GM21529 (cell line): Measurements from ENCODE around the gene UGT2B28.
"Not testable (repeated sequence)": the region's sequence is repeated elsewhere in the genome, so short reads cannot be mapped to it uniquely, and the experiment has no call there.

Experiments used
- ATAC-seq: cut with Tn5 transposase; IDR thresholded peaks from one replicate; pipeline ENCODE4 v1.9.1; 2021; ENCODE audit not compliant: unreplicated experiment

Gene UGT2B28

DNA sequence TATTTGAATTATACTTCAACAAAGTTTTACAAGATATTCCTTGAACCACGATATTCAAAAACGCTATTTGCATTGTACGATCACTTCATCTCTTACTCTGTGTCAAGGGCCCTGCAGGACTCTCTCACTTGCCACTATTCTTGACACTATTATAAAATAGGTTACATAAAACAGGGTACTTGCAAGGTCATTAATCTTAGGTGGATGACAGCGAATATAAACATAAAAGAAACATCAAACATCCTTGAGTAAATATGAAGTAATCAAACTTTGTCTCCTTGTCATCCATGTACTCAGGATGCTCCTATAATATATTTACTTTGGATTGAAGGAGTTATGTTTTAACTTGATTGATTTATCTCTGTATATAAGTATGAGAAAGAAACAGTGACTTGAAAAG, at the start of gene UGT2B28:
UGT2B28 (plus strand) TSS at position 395 of the 400 bp plus-strand sequence. CDS start 26 bp downstream, outside the sequence.
- ATAC-seq: not testable (repeated sequence)

DNA sequence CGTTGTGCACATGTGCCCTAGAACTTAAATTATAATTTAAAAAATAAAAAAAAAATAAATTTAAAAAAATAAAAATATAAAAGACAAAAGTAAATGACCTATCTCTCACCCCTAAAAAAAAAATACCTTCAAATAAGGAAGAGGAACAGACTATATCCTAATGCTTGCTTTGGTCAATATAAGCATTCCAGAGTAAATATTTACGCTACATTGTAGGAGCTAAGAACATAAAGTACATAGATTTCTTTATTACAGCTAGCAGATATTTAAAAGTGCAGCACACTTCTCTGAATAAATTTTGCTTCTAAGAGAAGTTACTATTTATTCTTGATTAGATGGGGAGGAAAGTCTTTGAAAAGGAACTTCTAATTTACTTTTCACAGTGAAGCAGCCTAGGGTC, 41.2 kb upstream of the UGT2B28 start:
- ATAC-seq: no peak

DNA sequence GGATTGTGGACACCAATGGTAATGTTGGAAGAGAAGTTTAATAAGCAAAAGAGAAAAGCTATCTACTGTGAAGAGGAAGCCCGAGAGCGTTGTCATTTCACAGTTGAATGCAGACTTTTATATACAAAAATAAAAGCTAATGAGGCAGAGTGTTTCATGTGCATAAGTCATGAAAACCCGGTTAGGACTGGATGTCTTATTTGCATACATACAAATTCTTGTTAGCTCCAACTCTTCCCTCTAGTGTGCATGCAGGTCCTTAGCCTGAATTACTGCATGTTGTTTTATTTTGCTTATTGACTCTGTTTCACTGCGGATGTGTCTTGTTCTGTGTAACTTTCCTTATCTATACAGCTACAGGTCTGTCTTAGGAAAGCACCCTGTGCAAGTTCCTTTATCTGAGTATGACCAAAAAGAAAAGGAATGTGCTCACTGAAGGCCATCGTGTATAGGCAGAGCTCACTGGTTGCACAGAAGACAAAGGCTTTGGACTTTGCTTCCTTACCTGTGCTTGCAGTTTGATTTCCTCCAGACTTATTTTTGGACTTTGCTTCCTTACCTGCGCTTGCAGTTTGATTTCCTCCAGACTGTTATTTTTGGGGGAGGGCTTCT, 40.6 kb upstream of the UGT2B28 start:
- ATAC-seq: no peak

DNA sequence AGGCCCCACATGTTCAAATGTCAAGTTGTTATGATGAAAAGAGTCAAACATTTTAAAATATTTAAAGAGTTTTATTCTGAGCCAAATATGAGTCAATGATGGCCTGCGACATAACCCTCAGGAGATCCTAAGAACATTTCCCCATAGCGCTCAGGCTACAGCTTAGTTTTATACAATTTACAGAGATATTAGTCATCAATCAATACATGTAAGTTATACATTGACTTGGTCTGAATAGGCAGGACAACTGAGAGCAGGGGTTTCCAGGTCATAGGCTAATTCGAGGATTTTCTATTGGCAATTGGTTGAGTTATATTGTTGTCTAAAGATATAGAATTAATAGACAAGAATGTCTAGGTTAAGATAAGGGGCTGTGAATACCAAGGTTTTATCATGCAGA, 39.5 kb upstream of the UGT2B28 start:
- ATAC-seq: not testable (repeated sequence)

DNA sequence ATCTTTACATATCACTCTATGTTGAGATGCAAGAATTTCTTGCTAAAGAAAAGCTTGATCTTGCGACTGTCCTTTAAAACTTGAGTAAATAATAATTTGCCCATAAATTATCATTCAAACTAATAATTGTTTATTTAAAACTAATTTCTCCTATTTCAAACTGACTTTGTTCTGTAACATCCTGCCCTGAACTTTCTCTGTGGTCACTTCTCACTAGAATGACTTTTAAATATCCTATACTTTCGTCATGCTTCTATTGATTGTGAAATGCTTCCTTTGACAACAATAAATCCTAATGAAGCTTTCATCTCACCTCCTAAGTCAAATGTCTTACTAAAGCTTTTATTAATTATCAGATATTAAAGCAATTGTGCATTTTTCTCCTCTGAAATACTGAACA, 38.5 kb upstream of the UGT2B28 start:
- not testable (repeated sequence) for ATAC-seq

DNA sequence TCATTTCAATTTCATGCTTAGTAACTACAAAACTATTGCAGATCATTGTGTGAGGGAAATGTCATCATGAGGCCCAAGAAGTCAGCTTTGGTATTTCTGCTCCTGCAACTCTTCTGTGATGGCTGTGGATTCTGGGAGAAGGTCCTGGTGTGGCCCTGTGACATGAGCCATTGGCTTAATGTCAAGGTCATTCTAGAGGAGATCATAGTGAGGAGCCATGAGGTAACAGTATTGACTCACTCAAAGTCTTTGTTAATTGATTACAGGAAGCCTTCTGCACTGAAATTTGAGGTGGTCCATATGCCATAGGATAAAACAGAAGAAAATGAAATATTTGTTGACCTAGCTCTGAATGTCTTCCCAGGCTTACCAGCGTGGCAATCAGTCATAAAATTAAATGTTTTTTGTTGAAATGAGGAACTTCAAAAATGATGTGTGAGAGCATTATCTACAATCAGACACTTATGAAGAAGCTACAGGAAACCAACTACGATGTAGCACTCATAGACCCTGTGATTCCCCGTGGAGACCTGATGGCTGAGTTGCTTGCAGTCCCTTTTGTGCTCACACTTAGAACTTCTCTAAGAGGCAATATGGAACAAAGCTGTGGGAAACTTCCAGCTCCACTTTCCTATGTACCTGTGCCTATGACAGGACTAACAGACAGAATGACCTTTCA, 37.6 kb upstream of the UGT2B28 start:
- not testable (repeated sequence) for ATAC-seq

DNA sequence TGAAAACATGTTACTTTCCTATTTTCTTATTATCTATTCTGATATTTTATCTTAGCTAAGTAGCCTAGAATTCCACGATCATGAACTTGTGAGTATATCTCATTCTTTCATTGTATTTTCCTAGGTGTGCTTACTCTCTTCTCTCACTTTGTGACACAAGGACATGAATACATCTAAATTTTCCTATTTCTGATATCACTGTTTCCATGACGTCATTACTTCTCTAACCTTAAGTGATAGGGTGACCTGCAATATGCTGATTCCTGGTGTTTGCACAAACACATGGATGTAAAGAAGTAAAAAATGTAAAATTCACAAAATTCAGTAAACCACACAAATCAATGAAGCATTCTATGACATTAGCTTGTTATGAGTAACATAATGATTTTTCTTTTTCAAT, 29.4 kb upstream of the UGT2B28 start:
- ATAC-seq: not testable (repeated sequence)

DNA sequence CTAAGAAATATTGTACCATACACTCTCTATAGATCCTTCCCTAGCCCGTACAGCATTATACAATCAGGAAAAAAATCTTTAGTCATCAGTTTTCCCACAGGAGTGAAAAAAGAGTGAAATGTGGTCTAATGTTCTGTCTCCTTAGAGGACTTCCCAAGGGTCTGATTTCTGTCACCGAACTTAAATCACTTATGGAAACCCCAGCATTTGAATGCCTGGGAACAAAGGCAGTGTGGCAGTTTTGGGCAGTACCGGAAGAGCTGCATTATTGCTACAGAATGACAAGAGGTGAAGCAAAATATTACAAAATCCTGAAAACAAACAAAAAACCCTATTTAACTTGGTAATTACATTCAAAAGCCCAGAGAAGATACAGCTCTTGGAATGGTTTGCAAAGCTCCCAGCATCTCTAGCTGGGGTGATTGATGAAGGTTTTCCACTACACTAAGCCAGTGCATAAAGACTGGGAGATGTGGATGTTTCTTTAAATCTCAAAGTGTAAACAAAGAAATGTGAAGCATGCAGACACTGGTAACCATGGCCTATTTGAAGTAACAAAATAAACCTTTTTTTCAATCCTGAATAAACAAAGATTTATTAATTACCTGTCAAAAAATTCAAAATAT, 27.0 kb upstream of the UGT2B28 start:
- ATAC-seq: not testable (repeated sequence)

DNA sequence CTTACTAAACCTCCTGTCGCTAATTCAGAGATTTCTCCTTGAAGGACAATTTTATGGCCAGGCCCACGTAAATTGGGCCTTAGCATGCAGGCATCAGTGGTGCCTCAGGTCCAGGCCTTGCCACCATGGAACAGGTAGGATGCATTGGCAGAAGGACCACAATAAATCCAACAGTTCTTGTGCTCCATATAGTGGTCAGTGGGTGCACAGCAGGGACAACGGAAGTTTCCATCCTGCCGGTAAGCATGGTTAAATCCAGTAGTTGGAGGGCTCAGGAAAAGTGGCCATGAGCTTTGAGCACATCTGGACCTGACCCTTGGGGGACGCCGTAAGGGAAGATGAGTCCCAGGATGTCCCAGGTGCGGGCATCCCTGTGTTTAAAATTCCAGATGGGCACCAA, 11.7 kb upstream of the UGT2B28 start:
- ATAC-seq: not testable (repeated sequence)

DNA sequence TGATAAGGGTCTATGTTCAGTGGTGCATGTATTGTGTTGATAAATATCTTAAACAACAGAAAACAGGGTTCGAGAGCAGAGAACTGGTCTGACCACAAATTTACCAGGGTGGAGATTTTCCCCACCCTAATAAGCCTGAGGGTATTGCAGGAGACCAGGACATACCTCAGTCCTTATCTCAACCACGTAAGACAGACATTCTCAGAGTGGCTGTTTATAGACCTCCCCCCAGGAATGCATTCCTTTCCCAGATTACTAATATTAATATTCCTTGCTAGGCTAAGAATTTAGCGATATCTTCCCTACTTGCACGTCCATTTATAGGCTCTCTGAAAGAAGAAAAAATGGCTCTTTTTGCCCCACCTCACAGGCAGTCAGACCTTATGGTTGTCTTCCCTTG, 16.1 kb downstream of the UGT2B28 start:
- not testable (repeated sequence) for ATAC-seq

DNA sequence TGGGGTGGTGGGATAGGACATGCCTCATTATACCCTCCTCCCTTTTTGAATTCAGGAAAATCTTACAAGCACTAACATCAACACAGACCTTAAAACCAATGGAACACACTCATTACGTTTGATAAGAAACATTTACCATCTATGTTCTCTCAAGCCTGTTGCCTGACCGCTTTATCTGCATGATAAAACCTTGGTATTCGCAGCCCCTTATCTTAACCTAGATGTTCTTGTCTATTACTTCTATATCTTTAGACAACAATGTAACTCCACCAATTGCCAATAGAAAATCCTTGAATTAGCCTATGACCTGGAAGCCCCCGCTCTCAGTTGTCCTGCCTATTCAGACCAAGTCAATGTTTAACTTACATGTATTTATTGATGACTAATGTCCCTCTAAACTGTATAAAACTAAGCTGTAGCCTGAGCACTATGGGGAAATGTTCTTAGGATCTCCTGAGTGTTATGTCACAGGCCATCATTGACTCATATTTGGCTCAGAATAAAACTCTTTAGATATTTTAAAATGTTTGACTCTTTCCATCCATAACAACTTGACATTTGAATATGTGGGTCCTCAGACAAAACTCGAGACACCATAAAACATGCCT, 28.3 kb downstream of the UGT2B28 start:
- not testable (repeated sequence) for ATAC-seq

DNA sequence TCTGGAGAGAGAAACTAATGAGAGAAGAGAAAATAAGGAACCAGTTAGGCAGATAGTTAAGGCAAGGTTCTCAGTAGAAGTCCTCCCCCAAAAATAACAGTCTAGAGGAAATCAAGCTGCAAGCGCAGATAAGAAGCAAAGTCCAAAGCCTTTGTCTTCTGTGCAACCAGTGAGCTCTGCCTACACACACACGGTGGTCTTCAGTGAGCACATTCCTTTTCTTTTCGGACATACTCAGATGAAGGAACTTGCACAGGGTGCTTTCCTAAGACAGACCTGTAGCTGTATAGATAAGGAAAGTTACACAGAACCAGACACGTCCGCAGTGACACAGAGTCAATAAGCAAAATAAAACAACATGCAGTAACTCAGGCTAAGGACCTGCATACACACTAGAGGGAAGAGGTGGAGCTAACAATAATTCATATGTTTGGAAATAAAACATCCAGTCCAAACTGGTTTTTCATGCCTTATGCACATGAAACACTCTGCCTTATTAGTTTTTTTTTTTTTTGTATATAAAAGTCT, 29.3 kb downstream of the UGT2B28 start:
- not testable (repeated sequence) for ATAC-seq

DNA sequence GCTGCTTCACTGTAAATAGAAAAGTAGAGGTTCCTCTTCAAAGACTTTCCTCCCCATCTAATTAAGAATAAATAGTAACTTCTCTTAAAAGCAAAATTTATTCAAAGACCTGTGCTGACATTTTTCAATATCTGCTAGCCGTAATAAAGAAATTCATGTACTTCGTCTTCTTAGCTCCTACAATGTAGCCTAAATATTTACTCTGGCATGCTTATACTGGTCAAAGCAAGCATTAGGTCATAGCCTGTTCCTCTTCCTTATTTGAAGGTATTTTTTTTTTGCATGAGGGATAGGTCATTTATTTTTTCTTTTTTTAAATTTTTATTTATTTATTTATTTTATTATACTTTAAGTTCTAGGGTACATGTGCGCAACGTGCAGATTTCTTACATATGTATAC, 30.0 kb downstream of the UGT2B28 start:
- ATAC-seq: not testable (repeated sequence)

DNA sequence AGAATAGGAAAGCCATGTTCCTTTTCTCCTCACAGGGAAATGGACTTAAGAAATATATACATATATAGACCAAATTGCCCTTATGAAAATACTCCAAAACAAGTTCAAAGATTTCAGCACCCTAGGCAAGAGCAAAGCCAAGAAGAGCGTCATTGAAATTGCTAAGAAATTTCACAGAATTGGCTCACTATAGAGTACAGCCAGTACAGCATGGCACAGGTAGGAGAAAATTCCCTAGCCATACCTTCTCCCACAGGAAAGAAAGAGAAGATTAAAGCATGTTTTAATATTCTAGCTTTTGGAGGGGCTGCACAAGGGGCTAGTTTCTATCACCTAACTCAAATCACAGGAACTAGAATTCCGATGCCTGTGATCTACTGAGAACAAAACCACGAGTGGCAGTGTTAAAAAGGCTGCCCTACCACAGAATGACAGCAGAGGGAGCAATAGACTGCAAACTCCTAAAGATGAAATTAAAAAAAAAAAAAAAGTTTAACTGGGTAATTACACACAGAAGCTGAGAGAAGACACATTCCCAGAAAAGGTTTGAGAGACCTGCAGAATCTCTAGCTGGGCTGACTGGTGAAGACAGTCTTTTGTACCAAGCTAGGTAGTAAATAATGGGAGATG, 37.5 kb downstream of the UGT2B28 start:
- ATAC-seq: peak; percentile 72

DNA sequence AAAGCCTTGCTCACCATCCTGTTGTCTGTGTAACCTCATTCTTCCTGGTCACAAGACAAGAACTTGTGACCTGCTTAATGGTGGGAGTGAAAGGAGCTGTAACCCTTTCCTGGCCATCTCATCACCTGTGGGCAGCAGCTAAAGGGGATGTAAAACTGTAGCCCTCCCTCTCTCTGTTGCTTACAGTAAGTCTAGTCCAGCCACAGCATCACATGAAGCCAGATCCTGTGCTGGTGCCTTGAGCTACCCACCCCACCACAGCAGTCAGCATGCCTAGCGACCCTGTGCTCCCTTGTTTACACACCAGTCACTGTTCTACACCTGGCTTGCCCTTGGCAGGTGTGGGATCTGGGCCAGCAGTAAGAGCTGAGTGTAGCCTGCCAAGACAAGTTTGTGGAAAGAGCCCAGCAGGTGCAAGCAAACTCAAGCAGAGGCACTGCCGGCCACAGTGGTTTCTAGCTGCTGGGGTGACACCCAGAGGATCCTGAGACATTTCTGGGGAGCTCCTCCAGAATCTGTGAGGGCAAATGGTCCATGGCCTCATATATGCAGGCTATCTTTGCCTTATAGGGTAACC, 41.0 kb downstream of the UGT2B28 start:
- no peak for ATAC-seq

DNA sequence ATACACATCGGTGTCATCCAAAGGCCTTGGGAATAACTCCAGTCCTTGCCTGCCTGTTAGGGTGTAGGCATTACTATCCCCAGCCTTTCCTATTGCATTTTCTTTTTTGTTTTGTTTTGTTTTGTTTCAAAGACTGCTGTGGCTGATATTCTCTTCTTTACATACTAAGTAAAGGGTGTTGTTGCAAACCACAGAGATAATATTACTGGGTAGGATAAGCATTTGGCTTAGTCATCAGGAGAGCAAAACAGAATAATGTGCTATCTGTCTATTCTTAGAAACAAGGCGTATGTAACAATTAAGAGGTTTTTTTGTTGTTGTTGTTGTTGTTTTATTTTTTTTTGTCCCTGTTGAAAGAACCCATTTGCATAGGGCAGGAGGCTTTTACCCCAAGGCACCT, 41.8 kb downstream of the UGT2B28 start:
- ATAC-seq: no peak

DNA sequence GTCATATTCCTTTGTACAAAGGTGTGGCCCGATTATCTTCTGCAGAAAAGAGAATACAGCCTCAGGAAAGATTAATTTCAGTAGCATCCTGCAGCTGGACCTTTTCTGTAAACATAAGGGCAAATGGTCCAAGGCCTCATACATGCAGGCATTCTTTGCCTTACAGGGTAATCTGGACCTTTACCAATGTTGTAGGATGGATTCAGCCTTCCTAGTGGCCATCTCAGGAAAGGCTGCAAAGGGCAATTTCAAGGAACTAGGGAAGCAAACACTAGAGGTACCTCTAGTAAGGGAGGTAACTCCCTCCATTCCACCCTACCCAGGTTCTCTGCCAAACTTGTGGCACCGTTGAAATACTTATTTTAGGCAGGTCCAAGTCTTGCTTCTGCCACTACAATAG, 43.0 kb downstream of the UGT2B28 start:
- no peak for ATAC-seq

DNA sequence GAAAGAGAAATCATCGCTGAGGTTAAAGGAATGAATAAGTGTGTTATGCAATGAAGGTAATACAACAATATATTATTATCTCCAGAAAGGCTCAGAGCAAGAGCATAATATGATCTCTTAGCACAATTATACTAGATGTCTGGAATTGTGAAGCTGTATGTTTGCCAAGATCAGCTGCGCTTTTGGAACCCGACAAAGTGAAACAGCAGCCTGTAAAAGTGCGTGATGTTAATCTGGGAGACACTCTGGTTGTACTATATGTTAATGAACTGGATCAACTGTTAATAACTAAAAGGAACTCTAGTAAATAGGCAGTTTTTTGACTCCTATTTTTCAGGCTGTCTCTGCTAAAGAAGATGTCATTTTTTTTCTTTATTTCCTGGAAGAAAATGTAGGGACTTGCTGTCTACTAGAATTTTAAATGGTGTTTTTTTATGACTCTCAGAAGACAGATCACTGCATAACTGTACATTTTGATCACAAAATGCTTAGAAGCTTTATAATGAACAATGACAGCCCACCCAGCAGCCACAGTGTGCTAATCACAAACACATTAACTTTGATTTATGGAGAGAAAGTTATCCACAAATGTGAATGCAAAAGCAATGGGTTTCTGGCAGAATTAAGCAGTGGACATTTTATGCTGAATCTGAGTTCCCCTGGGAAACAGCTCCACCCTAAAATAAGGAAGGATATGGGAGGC, 50.2 kb downstream of the UGT2B28 start:
- no peak for ATAC-seq

DNA sequence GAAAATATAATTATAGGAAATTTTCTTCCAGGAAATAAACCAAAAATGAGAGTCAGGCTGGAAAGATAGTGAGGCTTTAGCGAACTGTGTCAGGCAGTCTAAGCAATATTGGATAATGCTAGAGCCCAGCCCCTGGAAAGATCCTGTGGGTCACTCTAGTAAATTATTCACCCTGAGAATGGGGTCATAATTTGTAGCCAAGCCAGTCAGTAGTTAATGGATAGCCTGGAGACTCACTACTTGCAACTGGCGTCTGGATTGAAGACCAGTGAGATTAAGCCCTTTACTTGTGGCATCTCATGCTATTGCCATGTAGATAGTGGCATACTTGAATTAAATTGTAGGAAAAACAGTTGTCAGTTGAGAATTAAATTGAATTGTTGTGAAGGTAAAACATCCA, 51.0 kb downstream of the UGT2B28 start:
- not testable (repeated sequence) for ATAC-seq

DNA sequence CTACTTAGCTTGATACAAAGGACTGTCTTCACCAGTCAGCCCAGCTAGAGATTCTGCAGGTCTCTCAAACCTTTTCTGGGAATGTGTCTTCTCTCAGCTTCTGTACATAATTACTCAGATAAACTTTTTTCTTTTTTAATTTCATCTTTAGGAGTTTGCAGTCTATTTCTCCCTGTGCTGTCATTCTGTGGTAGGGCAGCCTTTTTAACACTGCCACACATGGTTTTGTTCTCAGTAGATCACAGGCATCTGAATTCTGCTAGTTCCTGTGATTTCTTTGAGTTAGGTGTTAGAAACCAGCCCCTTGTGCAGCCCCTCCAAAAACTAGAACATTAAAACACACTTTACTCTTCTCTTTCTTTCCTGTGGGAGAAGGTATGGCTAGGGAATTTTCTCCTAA, 55.2 kb downstream of the UGT2B28 start:
- ATAC-seq: not testable (repeated sequence)
